Neural progenitor cell (in vitro differentiated cells): ENCODE results near the gene CNRIP1. TPM values are rescaled to one million over a fixed set of nuclear protein-coding genes. Genes with fewer than 3 reads are reported as not detected.
A peak's percentile ranks its signal among the peaks of the same experiment; 100 is the strongest.
"Not testable (repeated sequence)": the region's sequence is repeated elsewhere in the genome, so short reads cannot be mapped to it uniquely, and the experiment has no call there.

Experiments used
- DNase-seq: peaks from one replicate; pipeline ENCODE4 v3.0.0-alpha.2; 2016; ENCODE audit warnings: low spot score
- H2AFZ ChIP-seq: fragments of 200-600 bp; sonication (generic); replicated peaks from 2 replicates; pipeline ENCODE4 v1.6.1; 2016; ENCODE audit warnings: antibody characterized with exemption
- H3F3A ChIP-seq: fragments of 200-600 bp; sonication (generic); 2 replicates; pipeline ENCODE4 v1.6.1; 2016; ENCODE audit warnings: antibody characterized with exemption, low read depth
- H3K27ac ChIP-seq: fragments of 200-600 bp; sonication (generic); 2 replicates; pipeline ENCODE4 v1.5.1; 2016; ENCODE audit warnings: mild to moderate bottlenecking
- H3K27me3 ChIP-seq: fragments of 200-600 bp; sonication (generic); 2 replicates; pipeline ENCODE4 v1.6.1; 2016; ENCODE audit warnings: mild to moderate bottlenecking, moderate library complexity
- H3K36me3 ChIP-seq: fragments of 200-600 bp; sonication (generic); 2 replicates; pipeline ENCODE4 v1.5.1; 2016
- H3K4me1 ChIP-seq: fragments of 200-600 bp; sonication (generic); 2 replicates; pipeline ENCODE4 v1.6.1; 2016; ENCODE audit warnings: mixed run types
- H3K4me2 ChIP-seq: fragments of 200-600 bp; sonication (generic); 2 replicates; pipeline ENCODE4 v1.6.1; 2016
- H3K4me3 ChIP-seq: fragments of 200-600 bp; sonication (generic); 2 replicates; pipeline ENCODE4 v1.5.1; 2016
- H3K79me2 ChIP-seq: fragments of 200-600 bp; sonication (generic); 2 replicates; pipeline ENCODE4 v1.6.1; 2016; ENCODE audit warnings: low read depth
- H3K9ac ChIP-seq: fragments of 200-600 bp; sonication (generic); 2 replicates; pipeline ENCODE4 v1.6.1; 2016
- H3K9me3 ChIP-seq: fragments of 200-600 bp; sonication (generic); 2 replicates; pipeline ENCODE4 v1.5.1; 2016; ENCODE audit warnings: low read depth
- H4K20me1 ChIP-seq: fragments of 200-600 bp; sonication (generic); 2 replicates; pipeline ENCODE4 v1.6.1; 2016; ENCODE audit warnings: low read depth
- H3K27ac Mint-ChIP-seq: 3 replicates; pipeline ENCODE4 v1.8.0; 2021; ENCODE audit warnings: mixed read lengths
- H3K27me3 Mint-ChIP-seq: 2 replicates; pipeline ENCODE4 v1.8.0; 2022; ENCODE audit warnings: low read depth, mild to moderate bottlenecking, inconsistent platforms, moderate library complexity, mixed read lengths; ENCODE audit not compliant: insufficient read depth
- H3K36me3 Mint-ChIP-seq: 3 replicates; pipeline ENCODE4 v1.8.0; 2021; ENCODE audit warnings: mixed read lengths
- H3K4me1 Mint-ChIP-seq: 3 replicates; pipeline ENCODE4 v1.8.0; 2021; ENCODE audit warnings: mixed read lengths
- H3K4me3 Mint-ChIP-seq: 3 replicates; pipeline ENCODE4 v1.8.0; 2021; ENCODE audit warnings: mild to moderate bottlenecking, moderate library complexity, mixed read lengths
- H3K9me3 Mint-ChIP-seq: 3 replicates; pipeline ENCODE4 v1.8.0; 2020; ENCODE audit warnings: mixed read lengths
- CTCF ChIP-seq: fragments of 200-600 bp; sonication (generic); IDR thresholded peaks from 2 replicates; pipeline ENCODE4 v1.5.1; 2017; ENCODE audit warnings: antibody characterized with exemption, mild to moderate bottlenecking
- EZH2 ChIP-seq: fragments of 200-600 bp; sonication (generic); IDR thresholded peaks from 2 replicates; pipeline ENCODE4 v1.6.1; 2017; ENCODE audit warnings: antibody characterized with exemption, mild to moderate bottlenecking, moderate library complexity
- EZH2phosphoT487 ChIP-seq: fragments of 200-600 bp; sonication (generic); IDR thresholded peaks from 2 replicates; pipeline ENCODE4 v1.6.1; 2017; ENCODE audit warnings: antibody characterized with exemption
- total RNA-seq: library from RNA; depleted of rRNA; stranded (reverse); fragments of >200 nt; gene quantifications from 2 replicates; pipeline ENCODE4 v1.2.3, GENCODE V29; 2015; ENCODE audit warnings: low replicate concordance

The CNRIP1 gene
- total RNA-seq, 1 donor from 2014 or later, result 5.0 TPM

- H3K27me3 Mint-ChIP-seq, result peaks cover 2% of the 10 kb centered on the region
- Histone ChIP-seq H2AFZ (no peak overlapping the region), H4K20me1 (no peaks in the 10 kb centered on the region), H3K9ac (no peak overlapping the region), H3K36me3 (no peaks in the 10 kb centered on the region), H3K27ac (no peak overlapping the region), H3K4me1 (no peaks in the 10 kb centered on the region), H3K79me2 (no peaks in the 10 kb centered on the region), H3K27me3 (no peaks in the 10 kb centered on the region), H3F3A (no peaks in the 10 kb centered on the region), H3K4me2 (no peak overlapping the region), H3K9me3 (no peaks in the 10 kb centered on the region), H3K4me3 (no peak overlapping the region)
- no peaks in the 10 kb centered on the region for H3K9me3 Mint-ChIP-seq
- no peak overlapping the region for H3K4me3 Mint-ChIP-seq
- H3K4me1 Mint-ChIP-seq, result peaks cover 3% of the 10 kb centered on the region
- DNase-seq, result no peak
- H3K27ac Mint-ChIP-seq, result no peak overlapping the region
- TF ChIP-seq CTCF (no peak), EZH2 (no peak), EZH2phosphoT487 (no peak)
- no peaks in the 10 kb centered on the region for H3K36me3 Mint-ChIP-seq
Observed at GRCh38 chr2:68352651-68353391, 33.1 kb upstream of the CNRIP1 start.

GRCh38 chr2:68351997-68352396 is 32.2 kb upstream of the CNRIP1 start:
- no peaks in the 10 kb centered on the region for H3K9me3 Mint-ChIP-seq
- no peak overlapping the region for H3K27ac Mint-ChIP-seq
- no peaks in the 10 kb centered on the region for H4K20me1 ChIP-seq
- peaks cover 2% of the 10 kb centered on the region for H3K27me3 Mint-ChIP-seq
- no peak overlapping the region for H3K4me2 ChIP-seq
- no peaks in the 10 kb centered on the region for H3K4me1 ChIP-seq
- no peaks in the 10 kb centered on the region for H3K27me3 ChIP-seq
- no peaks in the 10 kb centered on the region for H3F3A ChIP-seq
- H3K4me3 Mint-ChIP-seq, result no peak overlapping the region
- no peak overlapping the region for H2AFZ ChIP-seq
- H3K27ac ChIP-seq, result no peak overlapping the region
- TF ChIP-seq EZH2 (no peak), EZH2phosphoT487 (no peak), CTCF (no peak)
- DNase-seq, result no peak
- H3K36me3 ChIP-seq, result no peaks in the 10 kb centered on the region
- H3K9ac ChIP-seq, result no peak overlapping the region
- H3K9me3 ChIP-seq, result no peaks in the 10 kb centered on the region
- no peaks in the 10 kb centered on the region for H3K36me3 Mint-ChIP-seq
- no peaks in the 10 kb centered on the region for H3K4me1 Mint-ChIP-seq
- H3K79me2 ChIP-seq, result no peaks in the 10 kb centered on the region
- H3K4me3 ChIP-seq, result no peak overlapping the region

GRCh38 chr2:68349091-68349490 is 29.3 kb upstream of the CNRIP1 start:
- H3K4me3 ChIP-seq, H3K4me3 Mint-ChIP-seq, H3K27me3 Mint-ChIP-seq, H3K36me3 Mint-ChIP-seq, DNase-seq, H2AFZ ChIP-seq, H3K9me3 Mint-ChIP-seq, H3K27me3 ChIP-seq, H3K27ac Mint-ChIP-seq, H3K79me2 ChIP-seq, H3K4me1 Mint-ChIP-seq, H3K4me1 ChIP-seq, H3K4me2 ChIP-seq, H3F3A ChIP-seq, H3K27ac ChIP-seq, H3K36me3 ChIP-seq, H3K9ac ChIP-seq, H4K20me1 ChIP-seq, H3K9me3 ChIP-seq: not testable (repeated sequence)

DNA sequence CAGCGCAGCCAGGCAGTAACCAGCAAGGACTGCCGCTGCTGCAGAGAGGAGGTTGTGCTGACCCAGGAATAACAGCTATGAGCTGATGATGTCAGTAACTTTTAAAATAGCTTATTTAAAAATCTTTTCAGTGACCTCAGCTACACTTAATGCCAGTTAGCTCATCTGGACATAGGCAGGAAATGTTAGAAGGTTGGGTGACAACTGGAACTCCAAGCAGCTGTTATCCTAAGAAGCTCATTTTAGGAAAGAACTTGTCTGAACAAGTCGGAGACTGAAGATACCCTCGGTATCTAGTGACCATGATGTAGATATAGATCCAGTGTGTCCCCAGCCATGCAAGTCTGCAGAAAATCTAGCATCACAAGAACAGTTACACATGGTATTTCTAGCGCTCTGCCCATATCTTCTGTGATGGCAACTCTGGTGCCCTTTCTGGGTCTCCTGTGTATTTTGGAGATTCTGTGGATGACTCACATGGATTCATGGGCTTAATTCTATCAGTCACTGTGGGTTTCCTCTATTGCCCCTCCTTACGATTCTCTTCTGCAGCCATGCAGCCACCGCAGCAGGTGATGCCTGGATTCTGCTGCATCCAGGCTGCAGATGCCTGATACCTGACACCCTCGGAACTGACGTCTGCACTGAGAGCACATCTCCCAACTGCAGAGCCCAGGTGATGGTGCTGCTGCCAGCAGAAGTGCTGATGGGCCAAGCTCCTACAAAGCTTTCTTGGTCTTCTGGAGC is 25.6 kb upstream of the CNRIP1 start:
- no peak for TF ChIP-seq EZH2
- TF ChIP-seq EZH2phosphoT487, result no peak
- TF ChIP-seq CTCF, result no peak
- no peak overlapping the region for H3K4me2 ChIP-seq
- no peaks in the 10 kb centered on the region for H3K79me2 ChIP-seq
- no peak overlapping the region for H2AFZ ChIP-seq
- no peaks in the 10 kb centered on the region for H3F3A ChIP-seq
- H3K4me3 Mint-ChIP-seq, result no peak overlapping the region
- H3K4me3 ChIP-seq, result no peak overlapping the region
- H3K36me3 ChIP-seq, result no peaks in the 10 kb centered on the region
- no peaks in the 10 kb centered on the region for H3K9me3 Mint-ChIP-seq
- H3K27ac Mint-ChIP-seq, result no peak overlapping the region
- H3K27me3 Mint-ChIP-seq, result peaks cover 3% of the 10 kb centered on the region
- H3K27ac ChIP-seq, result no peak overlapping the region
- DNase-seq, result peak; percentile 7
- no peaks in the 10 kb centered on the region for H3K4me1 ChIP-seq
- no peaks in the 10 kb centered on the region for H3K9me3 ChIP-seq
- H3K9ac ChIP-seq, result no peak overlapping the region
- H3K36me3 Mint-ChIP-seq, result no peaks in the 10 kb centered on the region
- peaks cover 10% of the 10 kb centered on the region for H3K4me1 Mint-ChIP-seq
- H3K27me3 ChIP-seq, result no peaks in the 10 kb centered on the region
- H4K20me1 ChIP-seq, result no peaks in the 10 kb centered on the region
